Measurements from ENCODE around the gene TMEM115. TPM values are rescaled to one million over a fixed set of nuclear protein-coding genes. Genes with fewer than 3 reads are reported as not detected.
"Not testable (repeated sequence)": the region's sequence is repeated elsewhere in the genome, so short reads cannot be mapped to it uniquely, and the experiment has no call there.

TMEM115 gene
- polyA plus RNA-seq, 5 donors = 22.2 to 38.0 (median 27.5) TPM

GRCh38 chr3:50319181-50319893 lies 40.0 kb downstream of the TMEM115 start:
- DNase-seq = no peak

DNA sequence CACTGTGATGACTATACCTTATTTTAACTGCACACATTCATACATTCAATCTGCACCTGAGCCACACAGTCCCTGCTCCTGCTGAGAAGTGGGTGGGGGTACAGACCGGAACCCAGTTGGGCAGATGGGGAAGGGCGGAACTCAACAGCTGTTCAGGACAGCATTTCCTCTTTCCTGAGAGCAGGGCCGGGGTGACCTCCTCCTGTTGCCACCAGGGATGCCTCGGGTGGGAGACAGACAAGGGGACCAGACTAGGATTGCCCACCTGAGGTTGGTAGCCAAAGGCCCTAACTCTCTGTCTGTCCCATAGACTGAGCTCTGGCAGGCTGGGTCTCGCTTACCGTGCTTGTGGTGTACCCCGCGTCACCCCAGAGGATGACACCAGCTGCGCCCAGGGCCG lies 40.7 kb downstream of the TMEM115 start:
- no peak for DNase-seq

DNA sequence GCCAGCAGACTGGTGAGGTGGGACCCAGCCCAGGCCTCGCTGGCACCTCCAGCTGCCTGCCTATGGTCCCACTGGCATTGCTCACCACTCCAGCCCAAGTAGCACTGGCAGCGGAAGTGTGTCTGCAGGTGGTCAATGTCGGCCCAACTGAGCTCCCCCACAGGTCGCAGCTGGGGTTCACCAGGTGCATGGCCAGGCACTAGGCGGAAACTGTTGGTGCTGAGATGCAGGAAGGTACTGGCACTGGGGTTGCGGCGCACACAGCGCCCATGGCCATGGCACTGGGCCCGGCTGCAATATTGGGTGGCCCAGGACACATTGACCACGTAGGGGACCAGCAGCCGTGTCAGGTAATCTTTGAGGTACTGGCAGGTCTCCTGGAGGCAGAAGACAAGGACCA lies 41.2 kb downstream of the TMEM115 start:
- no peak for DNase-seq

GRCh38 chr3:50317300-50317699 lies 42.0 kb downstream of the TMEM115 start:
- DNase-seq = no peak

DNA sequence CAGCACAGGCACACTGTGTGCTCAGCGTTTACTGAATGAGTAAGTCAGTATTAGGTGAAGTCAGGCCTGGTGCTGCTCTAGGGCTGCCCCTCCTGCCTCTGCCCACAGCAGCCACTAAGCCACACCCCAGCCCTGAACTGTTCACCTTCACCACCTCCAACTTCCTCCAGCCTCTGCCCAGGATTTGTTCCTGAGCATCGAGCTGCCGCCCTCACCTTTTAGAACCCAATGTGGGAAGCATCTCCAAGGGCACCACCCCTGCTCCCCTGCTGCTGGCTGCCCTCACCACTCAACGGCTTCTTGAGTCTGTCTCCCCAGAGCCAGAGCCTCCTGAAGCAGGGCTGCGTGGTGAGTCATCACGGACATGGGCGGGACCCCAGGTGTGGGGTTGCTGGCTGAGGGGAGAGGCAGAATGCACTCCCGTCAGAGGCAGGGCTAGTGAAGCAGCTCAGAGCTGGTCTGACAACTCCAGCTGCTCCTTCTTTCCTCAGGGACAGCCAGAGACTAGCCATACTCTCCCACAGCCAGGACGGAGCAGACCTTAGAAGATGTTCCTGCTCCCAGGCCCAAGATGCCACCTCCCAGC lies 42.6 kb downstream of the TMEM115 start:
- DNase-seq = no peak

- no peak for DNase-seq
Measured at GRCh38 chr3:50314816-50315215, 44.5 kb downstream of the TMEM115 start.

DNA sequence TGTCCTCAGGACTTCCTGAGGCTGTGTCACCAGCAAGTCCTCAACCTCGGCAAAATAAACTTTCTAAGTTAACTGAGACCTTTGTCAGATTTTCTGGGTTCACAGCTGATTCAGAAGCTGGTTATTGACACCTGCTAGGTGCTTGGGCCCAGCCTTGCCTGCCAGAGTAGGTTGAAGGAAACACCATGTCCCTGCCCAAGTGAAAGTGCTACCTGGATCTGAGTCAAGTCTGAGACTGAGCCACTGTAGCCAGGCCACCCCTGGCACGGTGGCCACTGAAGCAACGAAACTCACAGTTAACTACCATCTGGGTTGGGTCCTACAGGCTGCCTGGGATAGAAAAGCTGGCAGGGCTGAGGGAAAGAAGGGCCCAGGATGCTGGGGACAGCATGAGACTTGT lies 45.0 kb downstream of the TMEM115 start:
- no peak for DNase-seq

- not testable (repeated sequence) for DNase-seq
Measured at GRCh38 chr3:50312041-50312440, 47.3 kb downstream of the TMEM115 start.

Other genes with a start within 250 kb of the TMEM115 start
- gene SEMA3F, start 204.2 kb downstream of the TMEM115 start, polyA plus RNA-seq (ENCODE audit: insufficient read depth in 1 of 5, insufficient read length in 5 of 5, low replicate concordance in 1 of 5) = 10 to 100 TPM; 33.1 to 57.1 (median 44.4) TPM
- not detected for gene GNAT1, start 167.9 kb downstream of the TMEM115 start, polyA plus RNA-seq (ENCODE audit: insufficient read depth in 1 of 5, insufficient read length in 5 of 5, low replicate concordance in 1 of 5)
- 10 to 100 TPM in 1 of 5 donors, 1 to 10 TPM in 4; 5.3 to 10.0 (median 7.9) TPM for gene SLC38A3, start 154.2 kb downstream of the TMEM115 start, polyA plus RNA-seq (ENCODE audit: insufficient read depth in 1 of 5, insufficient read length in 5 of 5, low replicate concordance in 1 of 5)
- gene GNAI2, start 123.3 kb downstream of the TMEM115 start, polyA plus RNA-seq (ENCODE audit: insufficient read depth in 1 of 5, insufficient read length in 5 of 5, low replicate concordance in 1 of 5) = 100 to 1,000 TPM; 234 to 282 (median 257) TPM
- 10 to 100 TPM; 14.9 to 31.5 (median 29.6) TPM for gene SEMA3B, start 90.4 kb downstream of the TMEM115 start, polyA plus RNA-seq (ENCODE audit: insufficient read depth in 1 of 5, insufficient read length in 5 of 5, low replicate concordance in 1 of 5)
- gene LSMEM2, start 80.4 kb downstream of the TMEM115 start, polyA plus RNA-seq (ENCODE audit: insufficient read depth in 1 of 5, insufficient read length in 5 of 5, low replicate concordance in 1 of 5) = 1 to 10 TPM in 1 of 5 donors, under 1 TPM in 4; 0.14 to 1.4 (median 0.36) TPM
- gene IFRD2, start 67.1 kb downstream of the TMEM115 start, polyA plus RNA-seq (ENCODE audit: insufficient read depth in 1 of 5, insufficient read length in 5 of 5, low replicate concordance in 1 of 5) = 10 to 100 TPM; 26.6 to 46.5 (median 34.0) TPM
- 1 to 10 TPM; 2.9 to 5.8 (median 3.2) TPM for gene HYAL3, start 60.1 kb downstream of the TMEM115 start, polyA plus RNA-seq (ENCODE audit: insufficient read depth in 1 of 5, insufficient read length in 5 of 5, low replicate concordance in 1 of 5)
- 10 to 100 TPM in 1 of 5 donors, 1 to 10 TPM in 4; 6.1 to 10.2 (median 7.9) TPM for gene NAA80, start 60.1 kb downstream of the TMEM115 start, polyA plus RNA-seq (ENCODE audit: insufficient read depth in 1 of 5, insufficient read length in 5 of 5, low replicate concordance in 1 of 5)
- 1 to 10 TPM; 2.2 to 3.1 (median 2.5) TPM for gene HYAL1, start 55.9 kb downstream of the TMEM115 start, polyA plus RNA-seq (ENCODE audit: insufficient read depth in 1 of 5, insufficient read length in 5 of 5, low replicate concordance in 1 of 5)
- 100 to 1,000 TPM in 1 of 5 donors, 10 to 100 TPM in 4; 67.8 to 113 (median 77.3) TPM for gene HYAL2, start 36.8 kb downstream of the TMEM115 start, polyA plus RNA-seq (ENCODE audit: insufficient read depth in 1 of 5, insufficient read length in 5 of 5, low replicate concordance in 1 of 5)
- gene TUSC2, start 31.3 kb downstream of the TMEM115 start, polyA plus RNA-seq (ENCODE audit: insufficient read depth in 1 of 5, insufficient read length in 5 of 5, low replicate concordance in 1 of 5) = 10 to 100 TPM; 18.4 to 26.2 (median 18.9) TPM
- 10 to 100 TPM; 24.1 to 34.2 (median 27.9) TPM for gene RASSF1, start 18.7 kb downstream of the TMEM115 start, polyA plus RNA-seq (ENCODE audit: insufficient read depth in 1 of 5, insufficient read length in 5 of 5, low replicate concordance in 1 of 5)
- gene ZMYND10, start 13.8 kb downstream of the TMEM115 start, polyA plus RNA-seq (ENCODE audit: insufficient read depth in 1 of 5, insufficient read length in 5 of 5, low replicate concordance in 1 of 5) = 10 to 100 TPM in 4 of 5 donors, 1 to 10 TPM in 1; 4.7 to 32.7 (median 20.9) TPM
- gene NPRL2, start 8.7 kb downstream of the TMEM115 start, polyA plus RNA-seq (ENCODE audit: insufficient read depth in 1 of 5, insufficient read length in 5 of 5, low replicate concordance in 1 of 5) = 10 to 100 TPM; 27.5 to 36.0 (median 30.8) TPM
- 10 to 100 TPM in 2 of 5 donors, 1 to 10 TPM in 3; 7.8 to 12.1 (median 9.5) TPM for gene CYB561D2, start 8.7 kb downstream of the TMEM115 start, polyA plus RNA-seq (ENCODE audit: insufficient read depth in 1 of 5, insufficient read length in 5 of 5, low replicate concordance in 1 of 5)
- 10 to 100 TPM; 11.3 to 33.6 (median 27.5) TPM for gene CACNA2D2, start 144.1 kb upstream of the TMEM115 start, polyA plus RNA-seq (ENCODE audit: insufficient read depth in 1 of 5, insufficient read length in 5 of 5, low replicate concordance in 1 of 5)
- gene C3orf18, start 208.2 kb upstream of the TMEM115 start, polyA plus RNA-seq (ENCODE audit: insufficient read depth in 1 of 5, insufficient read length in 5 of 5, low replicate concordance in 1 of 5) = 10 to 100 TPM; 16.5 to 23.6 (median 22.8) TPM
- 10 to 100 TPM; 20.9 to 29.4 (median 23.5) TPM for gene HEMK1, start 210.0 kb upstream of the TMEM115 start, polyA plus RNA-seq (ENCODE audit: insufficient read depth in 1 of 5, insufficient read length in 5 of 5, low replicate concordance in 1 of 5)

Data from right lung (tissue), 5 donors.